NOMO-1 treated with dmso at 0.1 percent for 144 hours (cell line): ENCODE data around the gene ZNF8.
A peak's percentile ranks its signal among the peaks of the same experiment; 100 is the strongest.
"Not testable (repeated sequence)": the region's sequence is repeated elsewhere in the genome, so short reads cannot be mapped to it uniquely, and the experiment has no call there.

Source experiments
- DNase-seq: peaks from one replicate; lab custom pipeline; 2025; ENCODE audit not compliant: unreplicated experiment; lab: John Stamatoyannopoulos, UW

The ZNF8 gene

GRCh38 chr19:58278541-58279041 is at the start of gene ZNF8:
Gene ZNF8, plus strand, starts transcription at chr19:58278955. Its CDS starts 127 bp downstream, at chr19:58279082.
- DNase-seq: peak; percentile 98

- DNase-seq: no peak
Measured at GRCh38 chr19:58229255-58229639, 49.5 kb upstream of the ZNF8 start.

- no peak for DNase-seq
Measured at GRCh38 chr19:58237324-58237723, 41.4 kb upstream of the ZNF8 start.

GRCh38 chr19:58243351-58243750 is 35.4 kb upstream of the ZNF8 start:
- DNase-seq: no peak

GRCh38 chr19:58248886-58249285 is 29.9 kb upstream of the ZNF8 start:
- no peak for DNase-seq

GRCh38 chr19:58252102-58252685 is 26.6 kb upstream of the ZNF8 start:
- DNase-seq: no peak

GRCh38 chr19:58258259-58258658 is 20.5 kb upstream of the ZNF8 start:
- DNase-seq: not testable (repeated sequence)

- no peak for DNase-seq
Measured at GRCh38 chr19:58261600-58261967, 17.2 kb upstream of the ZNF8 start.

GRCh38 chr19:58261968-58262921 is 16.5 kb upstream of the ZNF8 start:
- DNase-seq: no peak

GRCh38 chr19:58262922-58263296 is 15.8 kb upstream of the ZNF8 start:
- DNase-seq: no peak

GRCh38 chr19:58265100-58265499 is 13.7 kb upstream of the ZNF8 start:
- DNase-seq: no peak

- no peak for DNase-seq
Measured at GRCh38 chr19:58268344-58268743, 10.4 kb upstream of the ZNF8 start.

GRCh38 chr19:58274771-58275201 is 4.0 kb upstream of the ZNF8 start:
- DNase-seq: no peak

- no peak for DNase-seq
Measured at GRCh38 chr19:58275564-58275963, 3.2 kb upstream of the ZNF8 start.

- no peak for DNase-seq
Measured at GRCh38 chr19:58277197-58277596, 1.6 kb upstream of the ZNF8 start.

- no peak for DNase-seq
Measured at GRCh38 chr19:58277748-58278540, 811 bp upstream of the ZNF8 start.

GRCh38 chr19:58279042-58279924 is 528 bp downstream of the ZNF8 start:
- no peak for DNase-seq

- no peak for DNase-seq
Measured at GRCh38 chr19:58279925-58280316, 1.2 kb downstream of the ZNF8 start.

- no peak for DNase-seq
Measured at GRCh38 chr19:58284199-58284598, 5.4 kb downstream of the ZNF8 start.

- no peak for DNase-seq
Measured at GRCh38 chr19:58291943-58292342, 13.2 kb downstream of the ZNF8 start.
